NOMO-1 (cell line): ENCODE results near the gene MACF1.

Source experiments
- DNase-seq, 2 experiments: peaks; one replicate each; lab custom pipeline; 2025; ENCODE audit not compliant: unreplicated experiment in 2 of 2; lab: John Stamatoyannopoulos, UW

MACF1 gene

DNA sequence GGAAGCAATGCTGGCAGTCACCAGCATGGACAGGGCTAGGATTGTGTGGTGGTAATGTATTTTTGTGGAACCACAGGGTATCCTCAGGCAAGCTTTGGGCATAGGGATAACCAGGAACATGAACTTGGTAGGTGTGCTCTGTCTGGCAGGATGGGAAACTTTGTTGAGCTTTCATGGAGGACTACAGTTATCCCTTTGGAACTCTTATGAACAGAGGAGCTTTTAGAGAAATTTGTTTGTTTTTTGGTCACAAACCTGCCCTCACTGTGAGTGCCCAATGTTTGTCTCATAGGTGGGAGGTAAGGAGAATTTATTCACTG is 54.4 kb downstream of the MACF1 start:
- no peak for DNase-seq

DNA sequence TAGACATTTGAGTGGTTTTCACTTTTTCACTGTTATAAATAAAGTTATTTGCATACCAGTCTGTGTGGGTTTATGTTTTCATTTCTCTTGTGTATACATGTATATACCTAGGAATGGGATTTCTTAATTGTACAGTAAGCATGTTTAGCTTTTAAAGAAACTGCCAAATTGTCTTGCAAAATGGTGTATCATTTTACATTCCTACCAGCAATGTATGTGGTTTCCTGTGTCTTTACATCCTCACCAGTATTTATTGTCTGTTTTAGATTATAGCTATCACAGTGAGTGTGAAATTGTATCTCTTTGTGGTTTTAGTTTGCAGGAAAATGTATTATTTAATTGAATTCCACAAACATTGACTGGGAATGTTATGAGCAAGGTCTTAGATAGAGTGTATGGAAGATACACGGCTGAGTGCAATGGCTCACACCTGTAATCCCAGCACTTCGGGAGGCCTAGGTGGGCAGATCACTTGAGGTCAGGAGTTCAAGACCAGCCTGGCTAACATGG is 57.3 kb downstream of the MACF1 start:
- DNase-seq, result no peak

GRCh38 chr1:39262802-39263201 is 58.3 kb downstream of the MACF1 start:
- no peak for DNase-seq

DNA sequence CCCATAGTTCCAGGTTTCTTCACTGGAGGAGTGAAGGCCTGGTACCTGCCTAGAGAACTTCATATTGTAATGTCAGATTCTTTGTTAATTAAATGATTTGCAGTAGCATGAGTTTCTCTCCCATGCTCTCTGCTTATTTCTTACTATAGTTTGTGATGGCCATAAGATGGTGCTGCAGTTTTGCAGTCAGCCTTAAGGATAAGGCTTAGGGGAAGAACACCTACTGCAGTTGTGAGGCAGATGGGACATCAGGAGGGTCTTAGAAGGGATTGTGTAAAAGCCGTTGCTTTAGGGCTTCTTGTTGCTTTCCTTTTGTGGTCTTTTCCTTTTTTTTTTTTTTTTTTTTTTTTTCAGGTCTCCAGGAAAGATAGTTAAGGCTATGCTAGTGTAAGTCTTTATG is 61.8 kb downstream of the MACF1 start:
- DNase-seq, result no peak

DNA sequence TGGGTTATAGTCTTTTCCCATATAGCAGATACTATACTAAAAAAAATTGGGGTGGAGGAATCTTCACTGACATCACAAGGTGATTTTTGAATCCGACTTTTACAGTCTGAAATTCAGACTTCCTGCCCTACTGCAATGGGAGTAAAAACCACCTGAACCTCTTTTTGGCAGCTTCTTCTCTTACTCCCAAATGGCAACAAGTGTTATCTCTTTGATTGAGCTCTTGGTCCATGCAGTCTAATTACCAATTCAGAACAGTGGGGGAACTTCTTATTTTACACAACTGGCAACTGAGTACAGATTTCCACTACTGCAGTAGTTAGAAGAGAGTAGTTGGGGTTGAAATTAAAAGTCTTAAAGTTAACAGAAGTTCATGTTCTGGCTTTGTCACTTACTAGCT is 62.3 kb downstream of the MACF1 start:
- no peak for DNase-seq

DNA sequence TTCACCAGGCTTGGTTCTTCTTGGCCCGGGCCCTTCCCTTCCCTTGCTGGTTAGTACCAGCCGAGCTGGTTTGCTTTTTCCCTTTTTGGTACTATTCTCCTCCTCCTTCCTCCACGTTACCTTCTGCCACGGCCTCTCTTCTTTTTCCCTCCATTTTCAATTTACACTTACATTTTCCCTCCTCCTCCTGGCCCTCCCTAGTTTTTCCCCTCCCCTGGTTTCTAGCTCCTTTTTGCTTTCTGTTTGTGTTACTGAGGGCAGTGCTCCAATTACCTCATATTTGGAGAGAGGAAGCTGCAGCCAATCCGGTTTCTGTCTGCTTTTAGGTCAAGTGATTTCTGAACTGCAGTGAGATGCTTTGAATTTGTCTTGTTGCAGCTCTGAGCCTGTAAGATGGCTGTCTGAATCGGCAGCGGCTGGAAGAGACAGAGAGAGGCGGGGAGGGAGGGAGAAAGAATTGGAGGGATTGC is 63.7 kb downstream of the MACF1 start:
- DNase-seq, result no peak

DNA sequence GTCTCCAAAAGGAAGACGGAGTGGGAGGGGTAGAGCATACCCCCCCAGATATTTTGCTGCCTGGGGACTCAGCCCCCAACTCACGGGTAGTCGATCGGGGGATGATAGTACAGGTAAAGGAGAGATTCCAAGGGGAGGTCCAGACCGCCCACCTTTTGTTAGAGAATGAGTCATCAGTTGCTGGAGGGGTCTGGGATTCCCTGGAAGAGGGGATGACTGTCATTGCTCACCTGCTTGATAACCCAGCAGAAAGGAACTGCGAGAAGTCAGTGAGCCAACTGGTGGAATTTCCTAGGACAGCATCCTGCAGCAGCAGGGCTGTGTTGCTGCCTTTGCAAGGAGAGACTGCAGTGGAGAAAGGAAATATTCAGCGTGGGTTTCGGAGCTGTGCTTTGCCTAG is 64.4 kb downstream of the MACF1 start:
- no peak for DNase-seq

DNA sequence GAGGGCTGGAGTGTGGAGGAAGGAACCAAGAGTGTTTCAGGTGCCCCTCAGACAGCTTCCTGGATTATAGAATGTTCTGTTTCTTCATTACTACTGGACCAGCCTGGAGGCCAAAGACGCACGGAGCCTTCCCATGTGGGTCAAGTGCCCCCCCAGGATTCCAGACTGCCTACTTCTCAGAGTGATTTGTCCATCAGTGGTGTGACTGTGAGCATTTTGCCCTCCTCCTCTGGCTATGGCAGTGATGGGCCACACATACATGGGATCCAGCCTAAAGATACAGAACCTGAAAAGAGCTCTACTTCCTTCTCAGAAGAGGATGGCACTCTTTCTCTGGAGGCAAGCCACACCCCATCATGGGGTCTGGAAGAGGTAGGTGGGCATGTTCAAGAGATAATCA is 64.9 kb downstream of the MACF1 start:
- DNase-seq, result no peak

DNA sequence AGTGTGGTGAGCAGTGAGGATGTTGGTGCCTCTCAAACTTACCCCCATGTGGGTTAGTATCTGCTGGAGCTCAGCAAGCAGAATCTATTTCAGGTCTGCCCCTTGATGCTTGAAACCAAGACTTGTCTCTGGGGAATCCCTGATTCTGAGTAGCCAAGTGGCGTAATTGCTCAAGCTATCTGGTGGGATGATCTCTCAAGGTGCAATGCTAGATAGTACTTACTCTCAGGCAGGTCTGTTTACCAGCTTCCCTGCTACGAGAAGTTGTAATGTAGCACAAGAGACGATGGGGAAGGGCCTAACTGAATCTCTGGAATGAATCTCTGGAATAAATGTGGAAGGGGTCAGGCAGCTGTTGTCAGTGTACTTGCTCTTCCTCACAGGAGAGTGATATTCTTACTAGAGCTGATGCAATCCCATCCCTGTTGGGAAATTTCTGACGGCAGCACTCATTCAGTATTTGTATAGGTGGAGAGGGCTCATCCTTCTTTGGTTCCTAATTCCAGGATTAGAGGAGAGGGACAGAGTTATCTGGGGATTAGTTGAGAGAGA is 65.4 kb downstream of the MACF1 start:
- DNase-seq, result no peak

DNA sequence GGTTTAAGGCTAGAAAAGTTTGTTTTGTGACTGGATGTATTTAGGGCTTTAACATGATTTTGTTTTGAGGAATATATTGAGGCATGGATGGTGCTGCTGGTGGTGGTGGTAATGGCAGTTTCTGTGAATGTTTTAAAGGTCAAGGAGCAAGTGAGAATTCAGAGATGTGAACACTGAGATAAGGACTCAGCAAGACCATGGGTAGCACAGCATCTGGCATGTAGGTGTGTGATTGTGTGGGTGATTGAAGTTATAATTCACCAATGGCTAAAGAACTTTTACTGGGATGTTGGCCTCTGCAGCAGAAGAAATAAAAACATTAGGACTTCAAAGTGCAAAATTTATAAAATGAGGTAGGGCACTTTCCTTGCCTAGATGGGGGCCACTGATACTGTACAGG is 65.9 kb downstream of the MACF1 start:
- DNase-seq, result no peak

DNA sequence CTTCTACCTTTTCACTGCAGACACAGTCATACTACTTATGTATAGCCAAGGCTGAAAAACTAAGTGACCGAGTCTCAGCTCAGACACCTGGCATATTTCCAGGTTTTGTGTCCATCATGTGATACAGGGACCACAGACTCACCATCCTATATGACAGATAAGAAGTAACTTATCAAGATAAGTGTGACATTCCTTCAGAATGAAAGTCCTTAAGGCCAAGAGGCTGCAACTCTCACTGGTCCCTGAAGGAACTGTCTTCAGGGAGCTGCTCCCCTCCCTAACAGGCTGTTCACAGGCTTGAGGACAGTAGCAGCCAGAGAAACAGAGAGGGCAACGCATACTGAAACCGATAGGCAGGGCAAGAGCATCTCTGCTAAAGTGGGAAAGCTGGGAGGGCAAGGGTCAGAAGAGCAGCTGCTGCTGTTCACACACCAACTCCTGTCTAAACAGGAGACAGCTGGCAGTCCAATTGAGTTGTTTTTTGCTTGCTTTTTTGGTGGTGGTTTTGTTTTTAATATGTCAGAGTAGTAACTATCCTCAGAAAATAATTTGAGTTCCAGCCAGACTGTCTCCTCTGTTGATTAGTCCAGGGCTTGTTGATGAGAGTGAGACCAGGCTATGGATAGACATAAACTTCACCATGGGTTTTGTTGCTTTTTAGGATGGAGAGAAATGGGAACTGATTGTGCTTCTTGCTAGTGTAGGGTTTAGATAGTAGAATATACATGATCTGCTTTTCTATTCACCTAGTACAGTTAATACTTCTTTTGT is 67.7 kb downstream of the MACF1 start:
- DNase-seq, result no peak

GRCh38 chr1:39272798-39273469 is 68.4 kb downstream of the MACF1 start:
- DNase-seq, result no peak

GRCh38 chr1:39275836-39276507 is 71.5 kb downstream of the MACF1 start:
- DNase-seq, result no peak

DNA sequence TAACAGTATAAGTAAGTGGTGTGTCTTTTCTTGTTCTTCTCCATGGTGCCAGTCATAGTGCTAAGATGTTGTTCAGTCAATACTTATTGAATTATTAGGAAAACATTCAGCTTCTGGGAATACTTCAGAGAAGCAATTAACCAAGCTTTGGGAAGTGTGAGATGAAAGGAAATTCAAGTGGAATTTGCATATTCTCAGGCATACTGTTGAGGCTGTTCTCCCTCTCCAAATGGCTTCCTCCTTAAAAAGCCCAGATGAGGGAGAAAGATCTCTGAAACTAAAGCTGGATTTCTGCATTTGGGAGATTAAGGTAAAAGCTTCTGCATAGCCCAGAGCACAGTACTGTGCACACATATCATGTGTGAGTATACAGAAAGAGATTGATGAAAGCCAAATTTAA is 73.4 kb downstream of the MACF1 start:
- DNase-seq, result no peak

DNA sequence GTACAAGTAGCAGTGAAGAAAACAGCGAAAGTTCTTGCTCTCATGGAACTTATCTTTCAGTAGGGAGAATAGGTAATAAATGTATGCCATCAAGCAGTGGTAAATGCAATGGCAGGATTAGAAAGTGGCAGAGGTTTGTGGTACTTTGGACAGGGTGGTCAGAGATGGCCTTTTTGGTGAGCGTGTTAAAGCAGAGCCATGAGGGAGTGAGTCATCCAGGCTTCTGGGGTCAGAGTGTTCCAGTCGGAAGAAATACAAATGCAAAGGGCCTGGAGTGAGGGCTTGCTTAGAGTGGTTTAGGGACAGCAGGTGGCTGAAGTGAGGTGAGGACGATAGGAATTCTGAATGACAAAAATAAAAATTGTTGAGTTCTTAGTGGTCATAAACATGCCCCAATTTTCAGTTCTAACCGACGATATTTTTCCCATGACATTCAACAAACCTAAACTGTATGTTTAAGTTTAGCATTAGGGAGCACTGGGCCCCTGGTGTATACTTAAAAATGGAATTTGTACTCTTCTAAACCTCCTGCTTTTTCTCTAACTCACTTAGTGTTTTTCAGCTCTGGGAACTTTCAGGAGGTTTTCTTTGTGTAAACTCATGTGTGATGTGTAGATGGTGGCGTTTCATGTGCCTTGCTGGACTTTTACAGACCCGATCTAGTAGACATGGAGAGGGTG is 78.2 kb downstream of the MACF1 start:
- DNase-seq, result no peak

- no peak for DNase-seq
Observed at GRCh38 chr1:39283858-39284257, 79.4 kb downstream of the MACF1 start.

- DNase-seq, result no peak
Observed at GRCh38 chr1:39287541-39287940, 83.0 kb downstream of the MACF1 start.

GRCh38 chr1:39288735-39289465 is 84.4 kb downstream of the MACF1 start:
- DNase-seq, result no peak

GRCh38 chr1:39292401-39292800 is 87.9 kb downstream of the MACF1 start:
- no peak for DNase-seq

GRCh38 chr1:39293375-39294070 is 89.0 kb downstream of the MACF1 start:
- no peak for DNase-seq
